ENCODE measurements around the gene CTSO.

Gene CTSO

GRCh38 chr4:155961575-155961974, 7.9 kb upstream of the CTSO start:
- Histone ChIP-seq H3K4ac (ENCODE audit: low read depth in 1 of 2, low read length in 2 of 2) (no peak overlapping the region), H4K8ac (ENCODE audit: low read length) (no peak overlapping the region)

GRCh38 chr4:155960522-155960921, 6.9 kb upstream of the CTSO start:
- no peak overlapping the region for H3K23ac ChIP-seq (ENCODE audit: low read length in 2 of 2)
- H3K4ac ChIP-seq (ENCODE audit: low read depth in 1 of 2, low read length in 2 of 2) = no peak overlapping the region
- no peak overlapping the region for H3K4me3 ChIP-seq (ENCODE audit: insufficient read depth in 1 of 2, low read depth in 1 of 2, low read length in 2 of 2)
- H3K18ac ChIP-seq (ENCODE audit: low read depth in 1 of 2, low read length in 2 of 2) = no peak overlapping the region
- no peak overlapping the region for H4K91ac ChIP-seq (ENCODE audit: low read length)
- no peak overlapping the region for H2BK15ac ChIP-seq (ENCODE audit: low read depth, poor library complexity, severe bottlenecking)
- H3K4me2 ChIP-seq (ENCODE audit: low read length, poor library complexity, severe bottlenecking) = no peak overlapping the region
- H3K27me3 ChIP-seq (ENCODE audit: control insufficient read depth in 1 of 2, insufficient read depth in 1 of 2, low read length in 2 of 2) = no peaks in the 10 kb centered on the region
- 91% methylated on average over 5 of the region's 5 CpGs for WGBS
- peak overlapping the region; percentile 80 for H3K9ac ChIP-seq (ENCODE audit: low read length)
- no peaks in the 10 kb centered on the region for H3K36me3 ChIP-seq (ENCODE audit: control insufficient read depth in 1 of 2, insufficient read depth in 2 of 2, low read depth in 1 of 2, low read length in 2 of 2)
- H3K14ac ChIP-seq (ENCODE audit: low read length in 2 of 2) = no peak overlapping the region
- no peak overlapping the region for H2AFZ ChIP-seq (ENCODE audit: low read depth, low read length)
- no peak for DNase-seq
- H3K79me1 ChIP-seq (replicated peaks; ENCODE audit: low read length, poor library complexity, severe bottlenecking) = no peaks in the 10 kb centered on the region
- no peak overlapping the region for H2BK5ac ChIP-seq (ENCODE audit: low read depth, low read length, poor library complexity, severe bottlenecking)
- H2BK120ac ChIP-seq (ENCODE audit: low read depth, low read length) = no peak overlapping the region
- H3K4me1 ChIP-seq (ENCODE audit: control insufficient read depth, insufficient read depth, low read depth, low read length) = peaks cover 2% of the 10 kb centered on the region
- H2BK12ac ChIP-seq (ENCODE audit: low read length in 2 of 2) = no peak overlapping the region
- H2AK5ac ChIP-seq (ENCODE audit: low read length, severe bottlenecking) = no peak overlapping the region
- no peak overlapping the region for H4K8ac ChIP-seq (ENCODE audit: low read length)
- H3K27ac ChIP-seq (ENCODE audit: low read length, poor library complexity, severe bottlenecking) = no peak overlapping the region
- peaks cover 4% of the 10 kb centered on the region for H3K9me3 ChIP-seq (ENCODE audit: control insufficient read depth, low read length)

More at GRCh38 chr4:155961575-155961974, 7.9 kb upstream of the CTSO start:
- no peak overlapping the region for H3K9ac ChIP-seq (ENCODE audit: low read length)
- no peak overlapping the region for H3K14ac ChIP-seq (ENCODE audit: low read length in 2 of 2)
- H3K4me3 ChIP-seq (ENCODE audit: insufficient read depth in 1 of 2, low read depth in 1 of 2, low read length in 2 of 2) = no peak overlapping the region
- H3K4me1 ChIP-seq (ENCODE audit: control insufficient read depth, insufficient read depth, low read depth, low read length) = peaks cover 2% of the 10 kb centered on the region
- DNase-seq = no peak
- no peaks in the 10 kb centered on the region for H3K36me3 ChIP-seq (ENCODE audit: control insufficient read depth in 1 of 2, insufficient read depth in 2 of 2, low read depth in 1 of 2, low read length in 2 of 2)
- H3K18ac ChIP-seq (ENCODE audit: low read depth in 1 of 2, low read length in 2 of 2) = no peak overlapping the region
- no peak overlapping the region for H2BK120ac ChIP-seq (ENCODE audit: low read depth, low read length)
- H2BK15ac ChIP-seq (ENCODE audit: low read depth, poor library complexity, severe bottlenecking) = no peak overlapping the region
- H3K27me3 ChIP-seq (ENCODE audit: control insufficient read depth in 1 of 2, insufficient read depth in 1 of 2, low read length in 2 of 2) = no peaks in the 10 kb centered on the region
- H4K91ac ChIP-seq (ENCODE audit: low read length) = no peak overlapping the region
- H2AK5ac ChIP-seq (ENCODE audit: low read length, severe bottlenecking) = no peak overlapping the region
- no peak overlapping the region for H3K27ac ChIP-seq (ENCODE audit: low read length, poor library complexity, severe bottlenecking)
- H2BK5ac ChIP-seq (ENCODE audit: low read depth, low read length, poor library complexity, severe bottlenecking) = no peak overlapping the region
- H3K79me1 ChIP-seq (replicated peaks; ENCODE audit: low read length, poor library complexity, severe bottlenecking) = no peaks in the 10 kb centered on the region
- WGBS = no CpG with 5 or more reads among the region's 4 CpGs
- H3K4me2 ChIP-seq (ENCODE audit: low read length, poor library complexity, severe bottlenecking) = no peak overlapping the region
- no peak overlapping the region for H2BK12ac ChIP-seq (ENCODE audit: low read length in 2 of 2)
- H3K9me3 ChIP-seq (ENCODE audit: control insufficient read depth, low read length) = peaks cover 4% of the 10 kb centered on the region
- H3K23ac ChIP-seq (ENCODE audit: low read length in 2 of 2) = no peak overlapping the region
- no peak overlapping the region for H2AFZ ChIP-seq (ENCODE audit: low read depth, low read length)

DNA sequence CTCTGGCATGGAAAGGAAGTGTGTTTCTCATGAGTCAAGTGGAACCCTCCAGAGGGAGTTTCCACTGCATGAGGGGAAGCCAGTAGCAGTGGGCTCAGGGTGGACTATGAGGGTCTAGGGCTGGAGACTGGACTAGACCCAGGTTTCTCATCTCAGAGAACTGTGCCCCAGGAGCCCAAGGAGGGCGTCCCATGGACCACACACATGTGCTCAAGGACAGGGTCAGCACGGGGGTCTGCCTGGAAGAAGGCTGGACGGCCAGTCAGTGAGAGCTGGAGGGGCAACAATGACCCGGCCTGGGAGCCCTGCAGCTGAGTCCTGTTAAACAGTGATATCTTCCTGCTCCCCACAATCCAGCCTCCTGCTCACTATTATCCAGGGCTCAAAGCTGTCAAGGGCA, 5.8 kb upstream of the CTSO start:
- Histone ChIP-seq H3K79me1 (replicated peaks; ENCODE audit: low read length, poor library complexity, severe bottlenecking) (no peaks in the 10 kb centered on the region), H2BK12ac (ENCODE audit: low read length in 2 of 2) (peak overlapping the region in 1 of 2 experiments; percentile 60), H3K4me3 (ENCODE audit: insufficient read depth in 1 of 2, low read depth in 1 of 2, low read length in 2 of 2) (no peak overlapping the region), H3K4me2 (ENCODE audit: low read length, poor library complexity, severe bottlenecking) (no peak overlapping the region), H3K9ac (ENCODE audit: low read length) (peak overlapping the region; percentile 80), H4K91ac (ENCODE audit: low read length) (peak overlapping the region; percentile 62), H3K4ac (ENCODE audit: low read depth in 1 of 2, low read length in 2 of 2) (no peak overlapping the region), H2BK15ac (ENCODE audit: low read depth, poor library complexity, severe bottlenecking) (peak overlapping the region; percentile 70), H2BK5ac (ENCODE audit: low read depth, low read length, poor library complexity, severe bottlenecking) (peak overlapping the region; percentile 20), H3K27ac (ENCODE audit: low read length, poor library complexity, severe bottlenecking) (no peak overlapping the region), H2AFZ (ENCODE audit: low read depth, low read length) (no peak overlapping the region), H3K4me1 (ENCODE audit: control insufficient read depth, insufficient read depth, low read depth, low read length) (no peaks in the 10 kb centered on the region), H3K23ac (ENCODE audit: low read length in 2 of 2) (no peak overlapping the region), H3K14ac (ENCODE audit: low read length in 2 of 2) (peak overlapping the region in 1 of 2 experiments; percentile 56), H2BK120ac (ENCODE audit: low read depth, low read length) (no peak overlapping the region), H3K9me3 (ENCODE audit: control insufficient read depth, low read length) (peaks cover 4% of the 10 kb centered on the region), H3K36me3 (ENCODE audit: control insufficient read depth in 1 of 2, insufficient read depth in 2 of 2, low read depth in 1 of 2, low read length in 2 of 2) (no peaks in the 10 kb centered on the region), H4K8ac (ENCODE audit: low read length) (no peak overlapping the region), H2AK5ac (ENCODE audit: low read length, severe bottlenecking) (no peak overlapping the region), H3K27me3 (ENCODE audit: control insufficient read depth in 1 of 2, insufficient read depth in 1 of 2, low read length in 2 of 2) (no peaks in the 10 kb centered on the region), H3K18ac (ENCODE audit: low read depth in 1 of 2, low read length in 2 of 2) (no peak overlapping the region)
- 93% methylated on average over 3 of the region's 4 CpGs for WGBS
- no peak for DNase-seq

DNA sequence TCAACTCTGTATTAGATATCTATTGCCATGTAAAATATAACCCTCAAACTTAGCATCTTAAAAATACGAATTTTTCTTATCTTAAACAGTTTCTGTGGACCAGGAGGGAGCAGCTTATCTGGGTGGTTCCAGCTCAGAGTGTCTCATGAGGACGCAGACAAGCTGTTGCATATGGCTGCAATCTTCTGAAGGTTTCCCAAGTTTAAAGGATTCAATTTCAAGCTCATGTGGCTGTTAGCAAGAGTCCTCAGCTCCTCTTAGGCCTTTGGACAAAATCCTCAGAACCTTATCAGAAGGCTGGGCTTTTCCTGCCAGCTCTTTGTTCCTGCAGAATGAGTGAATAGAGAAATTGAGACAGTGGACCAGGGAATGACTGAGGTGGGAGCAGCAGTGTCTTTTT, 2.8 kb upstream of the CTSO start:
- Histone ChIP-seq H3K36me3 (ENCODE audit: control insufficient read depth in 1 of 2, insufficient read depth in 2 of 2, low read depth in 1 of 2, low read length in 2 of 2) (no peaks in the 10 kb centered on the region), H3K4ac (ENCODE audit: low read depth in 1 of 2, low read length in 2 of 2) (no peak overlapping the region), H3K18ac (ENCODE audit: low read depth in 1 of 2, low read length in 2 of 2) (peak overlapping the region in 1 of 2 experiments; percentile 4), H2BK12ac (ENCODE audit: low read length in 2 of 2) (no peak overlapping the region), H3K4me3 (ENCODE audit: insufficient read depth in 1 of 2, low read depth in 1 of 2, low read length in 2 of 2) (no peak overlapping the region), H3K23ac (ENCODE audit: low read length in 2 of 2) (no peak overlapping the region), H3K9me3 (ENCODE audit: control insufficient read depth, low read length) (peaks cover 4% of the 10 kb centered on the region), H3K79me1 (replicated peaks; ENCODE audit: low read length, poor library complexity, severe bottlenecking) (no peaks in the 10 kb centered on the region), H2BK5ac (ENCODE audit: low read depth, low read length, poor library complexity, severe bottlenecking) (no peak overlapping the region), H2AFZ (ENCODE audit: low read depth, low read length) (no peak overlapping the region), H3K27ac (ENCODE audit: low read length, poor library complexity, severe bottlenecking) (no peak overlapping the region), H3K4me1 (ENCODE audit: control insufficient read depth, insufficient read depth, low read depth, low read length) (peaks cover 3% of the 10 kb centered on the region), H2AK5ac (ENCODE audit: low read length, severe bottlenecking) (no peak overlapping the region), H3K14ac (ENCODE audit: low read length in 2 of 2) (no peak overlapping the region), H4K8ac (ENCODE audit: low read length) (no peak overlapping the region), H2BK120ac (ENCODE audit: low read depth, low read length) (no peak overlapping the region), H3K4me2 (ENCODE audit: low read length, poor library complexity, severe bottlenecking) (no peak overlapping the region), H4K91ac (ENCODE audit: low read length) (no peak overlapping the region), H3K27me3 (ENCODE audit: control insufficient read depth in 1 of 2, insufficient read depth in 1 of 2, low read length in 2 of 2) (no peaks in the 10 kb centered on the region), H3K9ac (ENCODE audit: low read length) (no peak overlapping the region), H2BK15ac (ENCODE audit: low read depth, poor library complexity, severe bottlenecking) (no peak overlapping the region)
- no peak for DNase-seq
- WGBS = 85% methylated on average over 2 of the region's 2 CpGs

All from mesenchymal stem cell (in vitro differentiated cells and primary cell).